CD4-positive, alpha-beta T cell treated with Interleukin-6 for 4 hours (primary cell): ENCODE data around the gene SMAD3.

Experiments used
- DNase-seq: peaks from one replicate; pipeline ENCODE4 v3.0.0-alpha.2; 2020; ENCODE audit warnings: mixed read lengths

Gene SMAD3

GRCh38 chr15:67127965-67128364, 62.6 kb downstream of the SMAD3 start:
- no peak for DNase-seq

DNA sequence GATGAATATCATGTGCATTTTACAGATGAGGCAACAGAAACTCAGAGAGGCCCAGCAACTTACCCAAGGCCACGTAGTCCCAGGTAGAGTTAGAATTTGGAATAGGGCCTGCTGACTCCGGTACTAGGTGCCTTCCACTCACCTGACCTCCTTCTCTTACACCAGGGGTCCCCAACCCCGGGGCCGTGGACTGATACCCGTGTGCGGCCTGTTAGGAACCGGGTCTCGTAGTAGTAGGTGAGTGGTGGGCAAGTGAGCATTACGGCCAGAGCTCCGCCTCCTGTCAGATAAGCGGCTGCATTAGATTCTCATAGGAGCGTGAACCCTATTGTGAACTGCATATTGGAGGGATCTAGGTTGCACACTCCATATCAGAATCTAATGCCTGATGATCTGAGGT, 64.8 kb downstream of the SMAD3 start:
- no peak for DNase-seq

DNA sequence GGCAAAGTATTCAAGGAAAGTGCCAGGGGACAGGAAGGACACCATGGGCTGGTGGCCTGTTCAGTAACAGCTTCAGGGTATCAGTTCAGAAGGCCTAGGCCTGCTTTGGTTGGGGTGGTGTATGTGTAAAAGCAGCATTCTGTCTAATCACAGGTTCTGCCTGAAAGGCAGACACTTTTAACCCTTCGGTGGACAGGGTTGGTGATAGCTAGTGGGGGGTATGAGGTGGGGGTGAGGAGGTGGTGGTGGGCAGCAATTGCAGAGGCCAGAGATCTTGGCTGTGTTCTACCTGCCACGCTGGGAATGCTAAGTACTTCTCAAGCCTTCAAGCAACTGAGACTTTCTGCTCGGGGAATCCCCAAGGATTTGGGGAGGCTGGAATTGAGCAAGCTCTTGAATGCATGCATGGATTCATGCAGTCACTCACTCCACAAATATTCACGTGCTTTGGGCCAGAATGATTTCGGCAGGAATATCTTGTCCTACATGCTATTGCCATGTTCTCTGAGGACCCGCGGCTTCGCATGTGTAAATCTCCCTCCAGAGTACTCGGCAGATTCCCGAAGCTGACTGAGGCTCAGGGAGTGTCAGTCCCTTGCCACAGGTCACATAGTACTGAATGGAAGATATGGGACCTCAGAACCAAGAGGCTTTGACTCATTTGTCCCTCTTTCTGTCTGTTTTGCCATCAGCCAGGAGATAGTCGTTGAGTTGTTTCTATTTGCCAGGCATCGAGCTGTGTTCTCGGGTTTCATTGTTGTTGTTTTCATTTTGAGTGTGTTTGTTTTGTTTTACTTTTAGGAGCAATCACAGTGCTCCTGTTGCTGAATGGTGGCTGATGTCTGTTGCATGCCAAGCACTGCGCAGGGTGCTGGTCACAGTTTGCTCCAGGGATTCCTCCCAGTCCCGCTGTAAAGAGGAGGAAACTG, 65.5 kb downstream of the SMAD3 start:
- no peak for DNase-seq

GRCh38 chr15:67132276-67132675, 66.9 kb downstream of the SMAD3 start:
- no peak for DNase-seq

GRCh38 chr15:67133026-67133425, 67.6 kb downstream of the SMAD3 start:
- no peak for DNase-seq

GRCh38 chr15:67133738-67134066, 68.3 kb downstream of the SMAD3 start:
- no peak for DNase-seq

GRCh38 chr15:67134067-67134838, 68.9 kb downstream of the SMAD3 start:
- peak; percentile 75 for DNase-seq

GRCh38 chr15:67134871-67135492, 69.6 kb downstream of the SMAD3 start:
- DNase-seq: no peak

- DNase-seq: no peak
Measured at GRCh38 chr15:67135494-67135893, 70.1 kb downstream of the SMAD3 start.

- DNase-seq: no peak
Measured at GRCh38 chr15:67136802-67137201, 71.4 kb downstream of the SMAD3 start.

DNA sequence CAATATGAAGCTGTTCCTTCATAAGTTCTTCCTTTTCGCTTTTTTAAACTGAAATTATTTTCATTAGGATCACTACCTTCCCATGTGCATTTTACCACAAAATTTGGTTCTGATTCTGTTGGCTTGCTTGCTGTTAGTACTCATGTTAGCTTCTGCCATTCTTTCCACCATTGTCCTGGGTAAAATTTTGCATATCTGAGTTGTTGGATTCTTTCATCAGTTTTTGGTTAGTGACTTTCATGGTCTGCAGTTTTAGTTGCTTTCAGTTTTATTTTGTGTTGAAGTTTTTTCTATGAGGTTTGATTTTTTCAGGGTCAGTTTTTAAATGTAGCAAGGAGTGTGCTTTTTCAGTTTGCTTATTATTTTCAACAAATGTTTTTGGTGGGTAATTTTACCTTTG, 71.9 kb downstream of the SMAD3 start:
- DNase-seq: no peak

GRCh38 chr15:67137951-67138848, 72.8 kb downstream of the SMAD3 start:
- no peak for DNase-seq

DNA sequence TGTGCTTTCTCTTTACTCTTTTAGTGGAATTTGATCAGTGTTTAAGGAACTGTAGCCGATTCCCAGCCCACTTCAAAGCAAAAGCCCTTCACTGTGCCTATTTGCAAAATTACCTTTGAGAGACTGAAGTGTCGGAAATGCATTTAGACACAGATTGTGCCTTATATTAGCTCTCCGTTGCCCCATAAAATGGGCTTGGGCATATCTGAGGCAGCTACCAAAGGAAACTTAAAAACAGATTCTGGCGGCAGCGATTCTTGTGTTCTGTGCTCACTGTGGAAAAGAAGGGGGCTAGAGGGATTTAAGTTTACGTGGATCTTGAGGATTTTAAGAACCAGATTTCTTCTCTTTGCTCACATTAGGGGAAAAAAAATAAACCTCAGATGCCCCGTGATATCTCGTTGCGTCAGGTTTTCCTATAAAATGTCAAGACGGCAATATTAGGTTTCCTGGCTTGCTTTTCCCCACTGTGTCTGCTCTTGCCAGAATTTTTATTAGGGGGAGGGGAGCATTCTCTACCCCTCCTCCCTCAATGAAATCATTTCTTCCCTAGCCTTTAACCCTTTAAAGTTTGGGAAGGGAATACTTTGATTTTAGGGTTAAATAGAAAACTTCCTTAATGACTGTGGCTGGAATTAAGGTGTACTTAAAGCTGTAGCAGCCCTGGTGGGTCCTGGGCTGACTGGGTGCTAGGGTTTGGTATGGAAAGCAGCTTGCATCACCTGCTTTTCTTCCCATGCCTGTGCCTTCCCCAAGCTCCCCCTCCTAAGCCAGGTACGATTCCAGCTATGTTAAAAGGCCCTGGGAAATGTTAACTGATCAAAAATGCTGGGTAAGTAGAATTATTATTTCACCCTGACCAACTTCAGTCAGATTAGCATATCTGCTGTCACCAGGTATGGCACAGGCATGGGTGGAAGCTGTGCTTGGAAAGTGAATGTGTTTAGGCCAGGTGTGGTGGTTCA, 73.8 kb downstream of the SMAD3 start:
- no peak for DNase-seq

GRCh38 chr15:67140078-67140833, 74.9 kb downstream of the SMAD3 start:
- no peak for DNase-seq

- DNase-seq: no peak
Measured at GRCh38 chr15:67142092-67142766, 76.8 kb downstream of the SMAD3 start.

DNA sequence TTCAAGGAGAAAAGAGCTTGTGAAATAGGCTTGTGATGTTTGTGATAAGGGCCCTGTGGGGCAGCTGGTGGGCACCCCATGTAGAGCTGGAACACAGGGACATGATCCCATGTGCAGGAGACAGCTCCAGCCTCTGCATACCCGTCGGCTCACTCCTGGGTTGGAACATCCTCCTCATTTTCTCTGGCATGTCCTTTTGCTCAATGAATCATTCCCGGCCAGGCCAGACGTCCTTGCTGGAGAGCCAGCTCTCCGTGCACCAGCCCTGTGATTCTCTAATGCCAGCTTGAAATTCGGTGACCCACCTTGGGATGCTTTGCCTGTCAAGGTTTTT, 77.3 kb downstream of the SMAD3 start:
- no peak for DNase-seq

DNA sequence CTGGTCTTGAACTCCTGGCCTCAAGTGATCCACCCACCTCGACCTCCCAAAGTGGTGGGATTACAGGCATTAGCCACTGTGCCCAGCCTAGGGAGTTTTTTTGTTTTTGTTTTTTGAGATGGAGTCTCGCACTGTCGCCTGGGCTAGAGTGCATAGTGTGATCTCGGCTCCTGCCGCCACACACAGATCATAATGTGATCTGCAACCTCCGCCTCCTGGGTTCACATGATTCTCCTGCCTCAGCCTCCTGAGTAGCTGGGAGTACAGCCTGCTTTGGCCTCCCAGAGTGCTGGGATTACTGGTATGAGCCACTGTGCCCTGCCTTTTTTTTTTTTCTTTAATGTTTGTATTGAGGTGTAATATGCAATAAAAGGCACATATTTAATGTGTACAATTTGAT, 78.2 kb downstream of the SMAD3 start:
- no peak for DNase-seq

GRCh38 chr15:67144609-67145311, 79.4 kb downstream of the SMAD3 start:
- DNase-seq: no peak

GRCh38 chr15:67145312-67145610, 79.9 kb downstream of the SMAD3 start:
- no peak for DNase-seq

DNA sequence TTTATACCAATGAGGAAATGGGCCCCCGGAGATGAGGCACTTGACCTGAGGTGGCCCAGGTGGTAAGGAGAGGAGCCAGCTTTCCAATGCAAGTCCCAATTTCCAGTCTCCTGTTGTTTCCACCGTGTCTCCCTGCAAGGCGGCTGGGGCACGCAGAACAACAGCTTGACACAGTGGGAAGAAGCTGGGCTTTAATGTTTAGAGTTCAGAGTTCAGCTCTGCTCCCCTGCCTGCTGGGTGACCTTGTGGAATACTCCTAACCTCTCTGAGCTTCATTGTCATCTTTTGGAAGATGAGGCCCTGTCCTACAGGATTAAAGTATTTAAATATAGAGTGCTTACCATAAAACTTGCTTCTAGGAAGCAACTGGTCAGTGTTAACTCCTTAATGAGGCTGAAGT, 80.3 kb downstream of the SMAD3 start:
- no peak for DNase-seq
